MM.1S (cell line): ENCODE measurements around the gene CCDC187.

Source experiments
- CTCF ChIP-seq: fragments of 300-600 bp; sonication (generic); IDR thresholded peaks from 2 replicates; pipeline ENCODE4 v1.5.1; 2016; ENCODE audit warnings: antibody characterized with exemption, low read length, mixed read lengths
- EZH2phosphoT487 ChIP-seq: fragments of 300-600 bp; sonication (generic); IDR thresholded peaks from 2 replicates; pipeline ENCODE4 v1.6.1; 2018; ENCODE audit warnings: antibody characterized with exemption, low read length

GRCh38 chr9:136211006-136211405 is 92.9 kb downstream of the CCDC187 start:
- no peak for TF ChIP-seq CTCF
- no peak for TF ChIP-seq EZH2phosphoT487
